ENCODE data around the gene DENND5A.

DNA sequence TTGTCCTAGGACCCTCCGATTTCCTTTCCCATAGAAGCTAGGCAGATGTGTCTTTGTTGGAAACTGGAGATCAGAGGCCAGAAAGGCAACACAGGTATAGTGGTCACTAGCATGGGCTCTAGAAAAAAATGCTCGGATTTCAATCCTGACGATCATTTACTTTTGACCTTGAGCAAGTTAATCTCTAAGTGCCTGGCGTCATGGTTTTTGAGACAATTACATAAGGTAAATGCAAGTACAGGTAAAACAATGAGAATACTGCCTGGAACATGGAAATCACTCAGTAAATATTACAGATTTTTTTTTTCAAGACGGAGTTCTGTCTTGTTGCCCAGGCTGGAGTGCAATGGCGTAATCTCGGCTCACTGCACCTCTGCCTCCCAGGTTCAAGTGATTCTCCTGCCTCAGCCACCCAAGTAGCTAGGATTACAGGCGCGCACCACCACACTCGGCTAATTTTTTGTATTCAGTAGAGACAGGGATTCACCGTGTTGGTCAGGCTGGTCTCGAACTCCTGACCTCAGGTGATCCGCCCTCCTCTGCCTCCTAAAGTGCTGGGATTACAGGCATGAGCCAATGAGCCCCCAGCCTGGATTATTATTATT lies 1.1 kb upstream of the DENND5A start:
- no peak for TF ChIP-seq POLR2A (IDR thresholded peaks at IDR 0.05)
- TF ChIP-seq, protein P1, sequence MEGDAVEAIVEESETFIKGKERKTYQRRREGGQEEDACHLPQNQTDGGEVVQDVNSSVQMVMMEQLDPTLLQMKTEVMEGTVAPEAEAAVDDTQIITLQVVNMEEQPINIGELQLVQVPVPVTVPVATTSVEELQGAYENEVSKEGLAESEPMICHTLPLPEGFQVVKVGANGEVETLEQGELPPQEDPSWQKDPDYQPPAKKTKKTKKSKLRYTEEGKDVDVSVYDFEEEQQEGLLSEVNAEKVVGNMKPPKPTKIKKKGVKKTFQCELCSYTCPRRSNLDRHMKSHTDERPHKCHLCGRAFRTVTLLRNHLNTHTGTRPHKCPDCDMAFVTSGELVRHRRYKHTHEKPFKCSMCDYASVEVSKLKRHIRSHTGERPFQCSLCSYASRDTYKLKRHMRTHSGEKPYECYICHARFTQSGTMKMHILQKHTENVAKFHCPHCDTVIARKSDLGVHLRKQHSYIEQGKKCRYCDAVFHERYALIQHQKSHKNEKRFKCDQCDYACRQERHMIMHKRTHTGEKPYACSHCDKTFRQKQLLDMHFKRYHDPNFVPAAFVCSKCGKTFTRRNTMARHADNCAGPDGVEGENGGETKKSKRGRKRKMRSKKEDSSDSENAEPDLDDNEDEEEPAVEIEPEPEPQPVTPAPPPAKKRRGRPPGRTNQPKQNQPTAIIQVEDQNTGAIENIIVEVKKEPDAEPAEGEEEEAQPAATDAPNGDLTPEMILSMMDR (IDR thresholded peaks at IDR 0.05), result no peak

Data from Peyer's patch (tissue), 4 donors.